HPDE6-E6E7 (cell line): ENCODE measurements around the gene MLN.

Experiments
- DNase-seq: peaks from one replicate; pipeline ENCODE4 v3.0.0; 2011; ENCODE audit warnings: missing footprints; ENCODE audit errors: extremely low spot score

MLN gene

DNA sequence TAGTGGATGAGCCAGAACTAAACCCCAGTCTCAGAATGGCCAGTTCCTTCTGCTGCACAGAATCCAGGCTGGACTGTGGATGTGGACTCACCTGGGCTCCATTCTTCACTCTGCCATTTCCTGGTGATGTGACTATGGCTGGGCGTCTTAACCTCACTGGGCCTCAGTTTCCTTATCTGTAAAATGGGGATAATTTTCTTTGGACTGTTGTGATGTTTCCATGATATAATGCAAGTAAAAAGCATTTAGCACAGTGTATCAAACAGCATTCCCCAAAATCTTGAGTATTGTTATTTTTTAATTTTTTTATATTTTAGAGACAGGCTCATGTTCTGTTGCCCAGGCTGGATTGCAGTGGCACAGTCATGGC, 51.2 kb downstream of the MLN start:
- no peak for DNase-seq

DNA sequence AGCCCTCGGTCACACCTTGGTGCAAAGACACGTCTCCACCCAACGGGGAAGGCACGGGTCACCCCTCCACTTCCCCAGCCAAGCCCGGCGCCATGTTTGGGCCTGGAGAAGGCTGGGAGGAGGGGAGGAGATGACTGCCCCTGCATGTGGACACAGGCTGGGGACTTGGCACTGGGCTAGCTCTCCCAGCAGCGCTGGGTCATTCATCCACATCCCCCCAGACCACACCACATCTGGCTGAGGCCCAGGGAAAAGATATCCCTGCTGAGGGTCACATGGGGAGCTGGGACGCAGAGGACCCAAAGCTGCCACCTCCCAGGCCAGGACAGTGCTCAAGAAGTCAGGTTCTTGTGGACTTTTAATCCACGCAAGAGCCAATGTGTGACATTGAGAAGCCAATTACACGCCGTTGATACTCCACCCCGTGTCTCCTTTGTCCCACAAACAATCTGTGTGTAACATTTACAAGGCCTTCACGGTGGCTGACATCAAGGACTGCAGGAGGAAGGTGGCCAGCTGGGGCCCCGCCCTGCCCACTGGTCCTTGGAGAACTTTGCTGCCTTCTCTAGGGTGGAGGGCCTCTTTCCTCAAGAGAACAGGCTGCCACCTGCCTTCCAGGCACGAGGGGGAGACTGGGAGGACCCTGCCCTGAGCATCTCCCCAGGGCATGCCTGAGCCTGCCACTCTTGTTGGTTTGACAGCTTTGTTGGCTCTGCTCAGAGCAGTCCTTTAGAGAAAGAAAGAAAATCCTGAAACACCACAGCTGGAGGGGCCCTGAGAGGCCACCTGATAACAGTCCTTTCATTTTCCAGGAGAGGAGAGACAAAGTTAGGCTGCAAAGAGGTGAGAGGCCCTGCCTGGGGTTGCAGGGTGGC, 51.8 kb downstream of the MLN start:
- peak; percentile 58 for DNase-seq

DNA sequence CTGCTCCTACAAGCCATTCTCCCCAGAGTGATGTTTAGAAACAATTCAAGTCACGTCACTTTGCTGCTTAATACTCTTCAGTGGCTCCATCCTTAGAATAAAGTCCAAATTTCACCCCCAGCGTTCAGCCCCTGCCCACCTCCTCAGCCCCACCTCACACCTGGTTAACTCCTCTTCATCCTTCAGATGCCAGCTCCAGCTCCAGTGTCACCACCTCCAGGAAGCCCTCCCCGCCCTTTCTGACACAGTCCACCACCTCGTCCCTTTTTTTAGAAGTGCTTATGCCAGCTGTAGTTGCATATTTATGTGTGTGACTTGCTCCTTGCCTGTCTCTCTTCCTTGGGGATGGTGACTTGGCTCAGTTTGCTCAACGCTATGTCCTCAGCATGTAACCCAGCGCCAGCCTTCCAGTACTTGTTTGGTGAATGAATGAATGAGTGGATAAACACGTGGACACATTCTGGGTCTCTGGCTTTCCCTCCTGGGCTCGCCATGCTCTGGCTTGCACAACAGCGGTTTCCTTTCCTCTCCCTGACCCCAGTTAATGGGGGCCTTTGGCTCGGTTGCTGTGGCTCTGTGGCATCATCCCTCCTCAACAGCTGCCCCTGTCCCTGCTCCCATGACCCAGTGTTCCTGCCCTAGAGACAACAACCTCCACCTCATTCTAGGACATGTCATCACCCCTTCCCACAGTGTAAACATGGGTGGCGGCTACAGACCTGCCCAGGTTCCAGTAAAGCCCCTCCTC, 53.4 kb downstream of the MLN start:
- DNase-seq = no peak

DNA sequence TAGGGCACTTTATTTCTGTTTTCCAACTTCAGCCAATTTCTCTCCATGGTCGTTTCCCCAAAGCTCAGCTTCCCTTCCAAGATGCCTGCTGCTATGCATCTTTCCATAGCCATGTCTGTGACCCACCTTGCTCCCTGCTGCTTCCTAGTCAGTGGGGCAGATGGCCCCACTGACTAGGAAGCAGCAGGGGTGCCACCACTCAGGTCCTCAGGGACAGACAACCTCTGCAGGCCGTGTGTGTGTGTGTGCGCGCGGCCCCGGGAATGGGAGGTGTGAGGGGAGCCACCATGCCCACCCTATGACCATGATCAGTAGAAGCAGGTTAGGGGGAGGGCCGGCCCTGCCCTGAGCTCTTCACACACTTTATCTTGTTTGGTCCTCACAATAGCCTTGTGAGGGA, 54.4 kb downstream of the MLN start:
- no peak for DNase-seq

DNA sequence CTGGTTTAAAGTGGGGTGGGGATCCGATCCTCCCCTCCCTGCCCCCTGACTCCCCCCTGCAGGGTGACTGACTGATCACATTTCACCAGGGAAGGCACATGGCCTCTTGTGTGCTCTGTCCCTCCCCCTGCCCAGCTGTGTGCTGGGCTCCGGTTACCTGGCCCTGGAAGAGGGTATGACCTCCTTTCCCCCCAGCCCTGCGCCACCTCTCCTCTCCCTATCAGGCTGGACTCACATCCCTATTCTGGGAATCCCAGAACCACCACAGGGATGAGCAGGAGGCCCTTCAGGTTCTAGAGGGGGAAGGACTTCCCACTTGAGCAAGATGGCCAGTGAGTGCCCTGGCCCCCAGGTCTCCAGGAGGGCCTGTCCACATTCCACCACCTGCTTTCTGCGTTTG, 55.0 kb downstream of the MLN start:
- no peak for DNase-seq

DNA sequence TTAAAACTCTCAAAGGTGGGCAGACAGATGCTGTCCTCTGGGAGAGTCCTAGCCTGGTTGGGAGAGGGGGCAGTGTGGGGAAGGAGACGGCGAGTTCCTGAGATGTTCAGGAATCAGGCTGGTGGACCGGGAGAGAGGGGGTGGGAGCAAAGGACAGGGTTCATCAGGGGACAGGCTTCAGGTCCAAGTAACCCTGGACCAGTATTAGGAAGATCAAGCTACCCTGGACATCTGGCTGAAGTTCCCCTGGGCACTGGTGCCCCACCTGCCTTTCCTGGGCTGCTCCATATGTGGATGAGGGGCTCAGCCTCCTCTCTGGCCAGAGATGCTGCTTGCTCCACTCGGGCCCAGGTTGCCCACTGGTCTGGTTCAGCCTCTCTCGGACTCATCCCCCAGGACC, 56.0 kb downstream of the MLN start:
- DNase-seq = no peak

DNA sequence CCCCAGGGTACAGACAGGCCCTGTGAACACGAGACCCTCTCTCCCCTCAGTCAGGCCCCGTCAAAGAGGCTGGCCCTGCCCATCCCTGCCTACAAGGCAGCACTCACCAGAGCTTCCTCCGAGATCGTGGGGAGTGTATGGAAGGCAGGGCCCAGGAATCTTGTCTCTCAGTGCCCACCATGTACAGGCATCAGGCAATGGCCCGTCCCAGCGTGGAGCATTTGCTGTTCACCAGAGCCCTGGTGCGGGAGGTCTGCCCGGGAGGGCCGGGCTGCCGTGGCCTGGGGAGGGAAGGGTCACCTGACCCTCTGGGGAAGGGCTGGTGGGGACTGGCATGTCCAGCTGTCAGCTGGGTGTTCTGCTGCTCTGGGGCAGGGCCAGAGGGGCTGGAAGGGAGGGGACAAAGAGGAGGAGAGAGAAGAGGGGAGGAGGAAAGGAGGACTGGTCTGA, 57.1 kb downstream of the MLN start, which contains the start of gene IP6K3:
Gene IP6K3 (minus strand): TSS at position 255 of the 450 bp plus-strand sequence. CDS start 11,429 bp downstream, outside the sequence.
- DNase-seq = no peak

DNA sequence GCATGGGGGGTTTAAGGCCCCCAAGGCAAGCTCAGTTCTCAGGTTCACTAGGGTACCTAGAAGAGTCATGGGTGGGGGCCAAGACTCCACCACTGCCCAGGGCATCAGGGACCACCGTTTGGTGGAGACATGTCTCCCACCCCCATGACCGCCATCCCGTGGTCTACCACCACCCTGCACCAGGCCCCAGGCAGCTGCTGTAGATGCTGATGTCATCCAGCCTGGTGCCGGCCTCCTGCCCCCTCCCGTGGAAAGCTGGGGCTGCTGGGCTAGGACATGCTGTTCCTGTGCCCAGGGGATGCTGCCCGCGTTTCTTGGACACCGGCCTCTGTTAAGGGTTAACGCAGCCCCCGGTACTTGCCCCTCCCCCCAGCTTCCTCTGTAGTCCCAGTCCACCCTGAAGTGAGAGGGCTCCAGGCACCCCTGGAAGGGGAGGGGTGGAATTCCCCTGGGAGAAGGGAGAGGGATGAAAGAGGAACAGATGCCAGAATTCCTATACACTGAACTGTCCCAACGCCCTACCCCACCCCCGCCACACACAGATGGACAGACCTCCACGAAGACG, 57.7 kb downstream of the MLN start:
- no peak for DNase-seq

DNA sequence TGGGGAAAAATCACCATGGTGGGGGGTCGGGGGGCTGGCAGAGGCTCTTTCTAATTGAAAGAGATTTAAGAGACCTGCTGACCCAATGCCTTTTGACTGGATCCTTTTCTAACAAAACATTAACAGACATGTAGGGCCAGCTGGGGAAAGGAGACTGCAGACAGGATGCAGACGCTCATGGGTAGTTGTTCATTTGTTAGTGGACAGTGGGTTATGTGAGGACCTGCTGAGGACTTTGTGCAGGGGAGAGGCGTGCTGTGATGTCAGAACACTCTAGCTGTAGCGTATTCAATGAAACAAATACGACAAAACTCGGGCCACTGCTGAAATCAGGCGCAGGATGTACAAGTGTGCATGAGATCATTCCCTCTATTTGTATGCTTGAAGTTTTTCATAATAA, 58.3 kb downstream of the MLN start:
- no peak for DNase-seq

DNA sequence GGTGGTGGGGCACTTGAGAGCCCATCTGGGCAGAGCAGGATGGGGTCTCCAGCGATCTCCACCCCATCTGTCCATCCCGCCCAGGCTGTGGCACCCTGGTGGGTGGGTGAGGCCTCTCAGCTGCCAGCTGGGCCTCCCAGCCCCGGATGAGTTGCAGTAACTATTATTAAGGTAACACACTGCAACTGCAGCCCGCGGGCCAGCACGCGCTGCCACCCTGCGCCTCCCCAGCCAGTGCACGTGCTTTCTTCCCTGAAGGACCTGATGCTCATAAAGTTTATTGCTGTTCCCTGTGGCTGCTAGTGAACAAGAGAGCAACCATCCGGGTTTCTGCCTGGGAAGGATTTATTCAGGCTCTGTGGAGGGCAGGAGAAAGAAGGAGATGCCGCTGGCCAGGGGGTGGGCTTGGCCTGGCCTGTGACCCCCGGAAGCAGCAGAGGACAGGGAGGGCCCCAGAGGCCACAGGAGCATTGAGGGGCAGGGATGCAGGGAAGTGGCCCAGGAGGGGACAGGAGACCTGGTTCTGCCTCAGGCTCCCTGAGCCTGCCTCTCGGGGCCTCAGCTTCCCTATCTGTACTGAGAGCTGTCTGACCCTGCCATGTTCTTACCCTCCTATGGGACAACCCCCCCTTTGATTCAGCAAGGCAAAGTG, 58.8 kb downstream of the MLN start:
- no peak for DNase-seq
